ENCODE data around the gene SPCS1.

GRCh38 chr3:52671676-52672075 is 34.2 kb upstream of the SPCS1 start:
- TF ChIP-seq CTCF (IDR thresholded peaks at IDR 0.05), result no peak
- no peak for TF ChIP-seq POLR2A (IDR thresholded peaks at IDR 0.05)
- no peak for TF ChIP-seq POLR2AphosphoS5 (IDR thresholded peaks at IDR 0.05; ENCODE audit: insufficient read depth in 1 of 2, low read depth in 1 of 2)
